C1 segment of cervical spinal cord (tissue), 14 donors: ENCODE measurements around the gene ZCCHC8.
A peak's percentile ranks its signal among the peaks of the same experiment; 100 is the strongest.
"Not testable (repeated sequence)": the region's sequence is repeated elsewhere in the genome, so short reads cannot be mapped to it uniquely, and the experiment has no call there.

Experiments used
- DNase-seq, 14 donors: peaks; one replicate each; lab custom pipeline; 2025; lab: John Stamatoyannopoulos, UW

ZCCHC8 gene

GRCh38 chr12:122508163-122508562, 7.4 kb upstream of the ZCCHC8 start:
- DNase-seq = no peak

- DNase-seq = no peak
These were observed 5.7 kb upstream of the ZCCHC8 start for GRCh38 chr12:122506393-122506938.

GRCh38 chr12:122505419-122506051, 4.8 kb upstream of the ZCCHC8 start:
- no peak for DNase-seq

GRCh38 chr12:122503783-122504590, 3.3 kb upstream of the ZCCHC8 start:
- no peak for DNase-seq

- DNase-seq = no peak
These were observed 2.5 kb upstream of the ZCCHC8 start for GRCh38 chr12:122503147-122503751.

- DNase-seq = no peak
These were observed 807 bp upstream of the ZCCHC8 start for GRCh38 chr12:122501489-122501989.

- DNase-seq = peak in 5 of 14 donors; percentile 22 to 56 (median 45)
These were observed 594 bp downstream of the ZCCHC8 start for GRCh38 chr12:122499991-122500684.

GRCh38 chr12:122495258-122495657, 5.5 kb downstream of the ZCCHC8 start:
- no peak for DNase-seq

- not testable (repeated sequence) for DNase-seq
These were observed 7.5 kb downstream of the ZCCHC8 start for GRCh38 chr12:122493222-122493621.

GRCh38 chr12:122491991-122492390, 8.7 kb downstream of the ZCCHC8 start:
- DNase-seq = no peak

- no peak for DNase-seq
These were observed 11.7 kb downstream of the ZCCHC8 start for GRCh38 chr12:122489038-122489437.

GRCh38 chr12:122487807-122488206, 12.9 kb downstream of the ZCCHC8 start:
- DNase-seq = not testable (repeated sequence)

- no peak for DNase-seq
These were observed 13.8 kb downstream of the ZCCHC8 start for GRCh38 chr12:122486805-122487426.

- DNase-seq = not testable (repeated sequence)
These were observed 14.4 kb downstream of the ZCCHC8 start for GRCh38 chr12:122486360-122486759.

- DNase-seq = not testable (repeated sequence)
These were observed 16.3 kb downstream of the ZCCHC8 start for GRCh38 chr12:122484385-122484784.

- DNase-seq = no peak
These were observed 16.8 kb downstream of the ZCCHC8 start for GRCh38 chr12:122483969-122484368.

- no peak for DNase-seq
These were observed 18.9 kb downstream of the ZCCHC8 start for GRCh38 chr12:122481861-122482260.

GRCh38 chr12:122480753-122481152, 20.0 kb downstream of the ZCCHC8 start:
- DNase-seq = no peak

GRCh38 chr12:122474324-122474716, 26.4 kb downstream of the ZCCHC8 start:
- DNase-seq = no peak

GRCh38 chr12:122473543-122474323, 27.0 kb downstream of the ZCCHC8 start:
- DNase-seq = no peak
